ENCODE measurements around the gene OGFOD2. TPM values are rescaled to one million over a fixed set of nuclear protein-coding genes. Genes with fewer than 3 reads are reported as not detected.

Gene OGFOD2
- total RNA-seq, 2 experiments from 2014 or later = 13.1 to 25.0 TPM

DNA sequence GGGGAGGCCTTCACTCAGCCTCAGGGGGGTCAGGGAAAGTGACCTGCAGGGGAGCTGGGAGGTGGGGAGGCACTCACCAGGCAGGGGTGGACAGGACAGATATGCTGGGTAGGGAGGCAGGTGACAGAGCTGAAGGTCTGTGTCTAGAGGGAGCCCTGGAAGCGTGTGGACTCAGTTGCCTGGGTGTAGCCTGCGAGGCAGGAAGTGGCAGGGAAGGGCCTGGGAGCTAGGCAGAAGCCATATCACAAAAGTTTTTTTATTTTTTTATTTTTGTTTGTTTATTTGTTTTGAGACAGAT lies 44.7 kb downstream of the OGFOD2 start:
- Histone ChIP-seq H3K4me1 (ENCODE audit: insufficient read depth, low read length, poor library complexity, severe bottlenecking) (no peaks in the 10 kb centered on the region), H3K4me3 (ENCODE audit: low read depth, low read length, poor library complexity, severe bottlenecking) (no peak overlapping the region), H3K9me2 (ENCODE audit: insufficient read depth, low read length) (no peaks in the 10 kb centered on the region), H3K4me2 (ENCODE audit: low read length) (no peak overlapping the region), H3K9me3 (ENCODE audit: low read length) (no peaks in the 10 kb centered on the region), H4K20me1 (ENCODE audit: insufficient read depth, low read length) (no peaks in the 10 kb centered on the region), H3K79me2 (ENCODE audit: insufficient read depth, low read depth, low read length) (no peaks in the 10 kb centered on the region), H2AFZ (ENCODE audit: low read length) (no peak overlapping the region), H3K27ac (ENCODE audit: low read depth, low read length, poor library complexity, severe bottlenecking) (no peak overlapping the region), H3K36me3 (ENCODE audit: insufficient read depth, low read length) (no peaks in the 10 kb centered on the region)
- intact Hi-C loops (cut with micrococcal nuclease; ENCODE audit: unreplicated experiment) = no loop called here
- ChIA-PET POLR2A (interaction anchor here (0.6 kb wide), 1 partner anchor 429 kb away, joined by 5 read pairs; no protein-coding TSS in a partner anchor), CTCF (ENCODE audit: unreplicated experiment) (no interaction called here)
- no TSS peak for BruUV-seq (replicated peaks)
- TF ChIP-seq, protein P1, sequence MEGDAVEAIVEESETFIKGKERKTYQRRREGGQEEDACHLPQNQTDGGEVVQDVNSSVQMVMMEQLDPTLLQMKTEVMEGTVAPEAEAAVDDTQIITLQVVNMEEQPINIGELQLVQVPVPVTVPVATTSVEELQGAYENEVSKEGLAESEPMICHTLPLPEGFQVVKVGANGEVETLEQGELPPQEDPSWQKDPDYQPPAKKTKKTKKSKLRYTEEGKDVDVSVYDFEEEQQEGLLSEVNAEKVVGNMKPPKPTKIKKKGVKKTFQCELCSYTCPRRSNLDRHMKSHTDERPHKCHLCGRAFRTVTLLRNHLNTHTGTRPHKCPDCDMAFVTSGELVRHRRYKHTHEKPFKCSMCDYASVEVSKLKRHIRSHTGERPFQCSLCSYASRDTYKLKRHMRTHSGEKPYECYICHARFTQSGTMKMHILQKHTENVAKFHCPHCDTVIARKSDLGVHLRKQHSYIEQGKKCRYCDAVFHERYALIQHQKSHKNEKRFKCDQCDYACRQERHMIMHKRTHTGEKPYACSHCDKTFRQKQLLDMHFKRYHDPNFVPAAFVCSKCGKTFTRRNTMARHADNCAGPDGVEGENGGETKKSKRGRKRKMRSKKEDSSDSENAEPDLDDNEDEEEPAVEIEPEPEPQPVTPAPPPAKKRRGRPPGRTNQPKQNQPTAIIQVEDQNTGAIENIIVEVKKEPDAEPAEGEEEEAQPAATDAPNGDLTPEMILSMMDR (conservative IDR thresholded peaks at IDR 0.05; ENCODE audit: low read length) = no peak
- TF ChIP-seq EZH2phosphoT487 (IDR thresholded peaks at IDR 0.05; ENCODE audit: borderline replicate concordance, low read depth, low read length) = no peak
- DNase-seq (ENCODE audit: low spot score) = no peak

DNA sequence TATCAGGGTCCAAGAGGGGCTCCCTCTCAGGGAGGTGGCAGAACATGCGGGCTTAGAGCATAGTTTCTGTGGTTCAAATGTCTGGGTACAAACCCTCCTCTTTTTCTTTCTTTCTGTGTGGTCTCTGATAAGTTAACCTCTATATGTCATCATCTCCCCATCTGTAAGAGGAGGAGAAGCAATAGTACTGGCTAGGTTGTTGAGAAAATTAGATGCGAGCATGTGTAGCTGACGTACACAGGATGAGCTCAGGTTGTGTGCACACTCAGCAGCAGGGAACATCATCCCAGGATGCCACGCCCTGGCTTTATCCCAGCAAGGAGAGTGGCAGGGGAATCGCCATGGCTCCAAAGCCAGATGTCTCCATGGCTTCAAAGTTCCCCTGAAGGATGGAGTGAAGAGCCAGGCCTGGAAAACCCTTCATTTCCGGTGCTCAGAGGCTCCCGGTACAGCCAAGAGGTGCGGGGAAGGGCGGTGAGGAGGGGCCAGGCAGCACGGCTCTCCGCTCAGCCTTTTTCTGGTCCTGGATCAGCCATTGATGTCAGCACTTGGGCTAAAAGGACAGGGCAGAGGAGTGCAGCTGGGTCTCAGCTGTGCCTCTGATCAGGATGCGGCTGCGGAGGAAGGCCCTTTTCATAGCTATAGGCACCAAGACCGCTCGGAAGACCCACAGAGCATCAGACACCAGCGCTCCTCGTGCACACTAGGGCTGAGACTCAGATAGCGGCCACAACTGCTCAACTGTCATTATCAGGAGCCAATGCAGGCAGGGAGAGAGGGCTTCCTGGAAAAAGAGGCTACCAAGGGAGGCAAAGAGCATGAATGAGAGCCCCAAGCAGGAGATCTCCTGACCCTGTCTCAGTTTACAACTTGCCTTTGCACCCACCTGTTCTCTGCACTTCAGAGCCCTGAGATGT lies 46.9 kb downstream of the OGFOD2 start:
- Histone ChIP-seq H3K36me3 (ENCODE audit: insufficient read depth, low read length) (no peaks in the 10 kb centered on the region), H3K4me3 (ENCODE audit: low read depth, low read length, poor library complexity, severe bottlenecking) (no peak overlapping the region), H3K4me1 (ENCODE audit: insufficient read depth, low read length, poor library complexity, severe bottlenecking) (no peaks in the 10 kb centered on the region), H3K9me2 (ENCODE audit: insufficient read depth, low read length) (no peaks in the 10 kb centered on the region), H3K27ac (ENCODE audit: low read depth, low read length, poor library complexity, severe bottlenecking) (no peak overlapping the region), H3K9me3 (ENCODE audit: low read length) (no peaks in the 10 kb centered on the region), H2AFZ (ENCODE audit: low read length) (no peak overlapping the region), H4K20me1 (ENCODE audit: insufficient read depth, low read length) (no peaks in the 10 kb centered on the region), H3K4me2 (ENCODE audit: low read length) (no peak overlapping the region), H3K79me2 (ENCODE audit: insufficient read depth, low read depth, low read length) (no peaks in the 10 kb centered on the region)
- POLR2A ChIA-PET = interaction anchor here (0.9 to 1.6 kb wide), 2 partner anchors 15 to 16 kb away, joined by 3 to 5 read pairs; no protein-coding TSS in a partner anchor
- TF ChIP-seq EZH2phosphoT487 (IDR thresholded peaks at IDR 0.05; ENCODE audit: borderline replicate concordance, low read depth, low read length) = no peak
- TF ChIP-seq, protein P1 (conservative IDR thresholded peaks at IDR 0.05; ENCODE audit: low read length) = no peak
- no TSS peak for BruUV-seq (replicated peaks)
- DNase-seq (ENCODE audit: low spot score) = no peak
- intact Hi-C loops (cut with micrococcal nuclease; ENCODE audit: unreplicated experiment) = no loop called here
- CTCF ChIA-PET (ENCODE audit: unreplicated experiment) = no interaction called here

DNA sequence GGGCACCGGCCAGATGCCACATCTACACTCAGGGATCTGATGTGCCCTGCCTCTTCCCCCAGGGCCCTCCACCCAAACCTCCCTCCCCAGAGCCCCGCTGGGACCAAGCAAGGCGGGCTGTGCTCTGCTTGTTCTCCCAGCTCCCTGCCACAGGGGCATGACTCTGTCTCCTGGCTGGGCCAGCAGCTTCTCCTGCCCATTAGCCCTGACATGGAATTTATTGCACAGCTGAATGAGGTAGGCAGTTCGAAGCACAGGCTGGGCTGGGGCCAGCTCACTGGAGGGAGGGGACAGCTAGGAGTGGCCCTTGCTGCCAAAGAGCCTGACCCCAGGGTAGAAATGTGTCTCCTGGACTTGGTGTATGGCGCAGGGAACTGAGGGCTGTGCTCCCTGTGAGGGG lies 47.8 kb downstream of the OGFOD2 start:
- BruUV-seq (replicated peaks) = no TSS peak
- CTCF ChIA-PET (ENCODE audit: unreplicated experiment) = no interaction called here

More for the DNA sequence above, 47.8 kb downstream of the OGFOD2 start:
- Histone ChIP-seq H3K4me1 (ENCODE audit: insufficient read depth, low read length, poor library complexity, severe bottlenecking) (no peaks in the 10 kb centered on the region), H3K9me2 (ENCODE audit: insufficient read depth, low read length) (no peaks in the 10 kb centered on the region), H2AFZ (ENCODE audit: low read length) (no peak overlapping the region), H4K20me1 (ENCODE audit: insufficient read depth, low read length) (no peaks in the 10 kb centered on the region), H3K36me3 (ENCODE audit: insufficient read depth, low read length) (no peaks in the 10 kb centered on the region), H3K9me3 (ENCODE audit: low read length) (no peaks in the 10 kb centered on the region), H3K27ac (ENCODE audit: low read depth, low read length, poor library complexity, severe bottlenecking) (no peak overlapping the region), H3K79me2 (ENCODE audit: insufficient read depth, low read depth, low read length) (no peaks in the 10 kb centered on the region), H3K4me2 (ENCODE audit: low read length) (no peak overlapping the region), H3K4me3 (ENCODE audit: low read depth, low read length, poor library complexity, severe bottlenecking) (no peak overlapping the region)
- DNase-seq (ENCODE audit: low spot score) = no peak
- POLR2A ChIA-PET = no interaction called here
- intact Hi-C loops (cut with micrococcal nuclease; ENCODE audit: unreplicated experiment) = no loop called here
- TF ChIP-seq EZH2phosphoT487 (IDR thresholded peaks at IDR 0.05; ENCODE audit: borderline replicate concordance, low read depth, low read length) = no peak
- TF ChIP-seq, protein P1 (conservative IDR thresholded peaks at IDR 0.05; ENCODE audit: low read length) = no peak
